ENCODE results near the gene ST3GAL3. TPM values are rescaled to one million over a fixed set of nuclear protein-coding genes. Genes with fewer than 3 reads are reported as not detected.

ST3GAL3 gene
- total and polyA plus RNA-seq, 7 donors = 22.2 to 53.2 (median 44.5) TPM

DNA sequence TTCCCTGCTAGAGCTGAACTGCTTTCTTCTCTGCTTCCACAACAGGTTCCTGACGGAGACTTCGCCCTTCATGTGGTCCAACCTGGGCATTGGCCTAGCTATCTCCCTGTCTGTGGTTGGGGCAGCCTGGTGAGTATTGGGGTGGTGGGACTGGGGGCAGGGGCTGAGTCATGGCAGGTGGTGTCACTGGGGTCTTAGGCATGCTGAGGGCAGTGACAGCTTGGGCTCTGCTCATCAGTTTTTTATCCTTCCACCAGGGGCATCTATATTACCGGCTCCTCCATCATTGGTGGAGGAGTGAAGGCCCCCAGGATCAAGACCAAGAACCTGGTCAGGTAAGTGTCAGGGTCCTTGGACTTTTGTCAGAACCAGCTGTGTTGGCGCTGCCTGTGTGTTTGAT, 268.7 kb downstream of the ST3GAL3 start:
- H3K27ac ChIP-seq = no peak overlapping the region
- H3K36me3 ChIP-seq (ENCODE audit: insufficient read depth in 1 of 2, low read depth in 1 of 2) = peaks cover 2 to 40% of the 10 kb centered on the region in 2 donors
- H3K27me3 ChIP-seq (ENCODE audit: insufficient read depth in 3 of 3, low read length in 2 of 3) = no peaks in the 10 kb centered on the region
- TF ChIP-seq, protein P1, sequence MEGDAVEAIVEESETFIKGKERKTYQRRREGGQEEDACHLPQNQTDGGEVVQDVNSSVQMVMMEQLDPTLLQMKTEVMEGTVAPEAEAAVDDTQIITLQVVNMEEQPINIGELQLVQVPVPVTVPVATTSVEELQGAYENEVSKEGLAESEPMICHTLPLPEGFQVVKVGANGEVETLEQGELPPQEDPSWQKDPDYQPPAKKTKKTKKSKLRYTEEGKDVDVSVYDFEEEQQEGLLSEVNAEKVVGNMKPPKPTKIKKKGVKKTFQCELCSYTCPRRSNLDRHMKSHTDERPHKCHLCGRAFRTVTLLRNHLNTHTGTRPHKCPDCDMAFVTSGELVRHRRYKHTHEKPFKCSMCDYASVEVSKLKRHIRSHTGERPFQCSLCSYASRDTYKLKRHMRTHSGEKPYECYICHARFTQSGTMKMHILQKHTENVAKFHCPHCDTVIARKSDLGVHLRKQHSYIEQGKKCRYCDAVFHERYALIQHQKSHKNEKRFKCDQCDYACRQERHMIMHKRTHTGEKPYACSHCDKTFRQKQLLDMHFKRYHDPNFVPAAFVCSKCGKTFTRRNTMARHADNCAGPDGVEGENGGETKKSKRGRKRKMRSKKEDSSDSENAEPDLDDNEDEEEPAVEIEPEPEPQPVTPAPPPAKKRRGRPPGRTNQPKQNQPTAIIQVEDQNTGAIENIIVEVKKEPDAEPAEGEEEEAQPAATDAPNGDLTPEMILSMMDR (IDR thresholded peaks at IDR 0.05) = no peak
- DNase-seq (no peak), ATAC-seq (no peak)
- H3K4me3 ChIP-seq = peak overlapping the region; percentile 94
- WGBS, 3 donors = 76 to 89% (median 79%) methylated on average over 4 of the region's 4 CpGs
- H3K9me3 ChIP-seq = no peaks in the 10 kb centered on the region
- peaks cover 46% of the 10 kb centered on the region for H3K4me1 ChIP-seq
- intact Hi-C loops (cut with DNase I) = no loop called here

GRCh38 chr1:43976890-43977289, 269.6 kb downstream of the ST3GAL3 start:
- Histone ChIP-seq H3K4me1 (peaks cover 39% of the 10 kb centered on the region), H3K36me3 (ENCODE audit: insufficient read depth in 1 of 2, low read depth in 1 of 2) (peaks cover 2 to 42% of the 10 kb centered on the region in 2 donors), H3K27ac (no peak overlapping the region), H3K27me3 (ENCODE audit: insufficient read depth in 3 of 3, low read length in 2 of 3) (no peaks in the 10 kb centered on the region), H3K4me3 (peak overlapping the region; percentile 27), H3K9me3 (no peaks in the 10 kb centered on the region)
- intact Hi-C loops (cut with DNase I) = no loop called here
- DNase-seq = no peak
- TF ChIP-seq, protein P1 (IDR thresholded peaks at IDR 0.05) = no peak
- ATAC-seq = no peak
- 88 to 93% (median 92%) methylated on average over 8 of the region's 8 CpGs for WGBS, 3 donors

DNA sequence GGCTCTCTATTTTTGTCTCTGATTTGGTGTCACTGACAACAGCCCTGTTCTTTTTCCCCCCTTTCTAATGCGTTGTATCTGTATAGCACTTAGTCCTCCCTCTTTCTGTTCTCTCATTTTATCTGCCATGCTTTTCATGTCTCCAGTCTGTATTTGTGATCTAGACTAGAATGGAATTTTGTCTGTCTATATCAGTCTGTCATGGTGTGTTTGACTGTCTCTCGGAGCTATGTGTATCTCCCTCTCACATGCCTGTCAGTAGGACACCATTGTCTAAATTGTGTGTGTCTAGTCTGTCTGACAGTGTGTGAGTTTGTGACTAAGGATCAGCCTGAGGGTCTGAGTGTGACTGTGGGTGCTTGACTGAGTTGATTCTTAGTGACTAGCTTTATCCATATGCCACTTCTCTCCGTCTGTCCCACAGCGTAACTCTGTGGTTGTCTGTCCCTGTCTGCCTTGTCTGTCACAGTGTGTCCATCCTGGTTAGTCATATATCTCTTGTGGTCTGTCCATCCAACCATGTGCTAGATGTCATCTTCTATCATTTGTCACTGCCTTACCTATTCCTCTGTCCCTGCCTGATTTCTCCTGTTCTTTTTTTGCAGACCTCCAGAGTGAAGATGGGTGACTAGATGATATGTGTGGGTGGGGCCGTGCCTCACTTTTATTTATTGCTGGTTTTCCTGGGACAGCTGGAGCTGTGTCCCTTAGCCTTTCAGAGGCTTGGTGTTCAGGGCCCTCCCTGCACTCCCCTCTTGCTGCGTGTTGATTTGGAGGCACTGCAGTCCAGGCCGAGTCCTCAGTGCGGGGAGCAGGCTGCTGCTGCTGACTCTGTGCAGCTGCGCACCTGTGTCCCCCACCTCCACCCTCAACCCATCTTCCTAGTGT, 270.3 kb downstream of the ST3GAL3 start:
- intact Hi-C loops (cut with DNase I) = no loop called here
- WGBS, 3 donors = 79 to 90% (median 89%) methylated on average over 9 of the region's 9 CpGs
- no peaks in the 10 kb centered on the region for H3K9me3 ChIP-seq
- peaks cover 37% of the 10 kb centered on the region for H3K4me1 ChIP-seq
- no peaks in the 10 kb centered on the region for H3K27me3 ChIP-seq (ENCODE audit: insufficient read depth in 3 of 3, low read length in 2 of 3)
- ATAC-seq = no peak
- peaks cover 2 to 35% of the 10 kb centered on the region in 2 donors for H3K36me3 ChIP-seq (ENCODE audit: insufficient read depth in 1 of 2, low read depth in 1 of 2)
- DNase-seq = no peak
- TF ChIP-seq, protein P1 (IDR thresholded peaks at IDR 0.05) = no peak
- peak overlapping the region; percentile 27 for H3K4me3 ChIP-seq
- H3K27ac ChIP-seq = no peak overlapping the region

GRCh38 chr1:43978264-43978550, 270.9 kb downstream of the ST3GAL3 start:
- intact Hi-C loops (cut with DNase I) = no loop called here
- H3K4me1 ChIP-seq = peaks cover 37% of the 10 kb centered on the region
- DNase-seq (no peak), ATAC-seq (no peak)
- H3K9me3 ChIP-seq = no peaks in the 10 kb centered on the region
- H3K36me3 ChIP-seq (ENCODE audit: insufficient read depth in 1 of 2, low read depth in 1 of 2) = peaks cover 0 to 34% of the 10 kb centered on the region in 2 donors
- H3K27ac ChIP-seq = no peak overlapping the region
- 66 to 83% (median 70%) methylated on average over 5 of the region's 5 CpGs for WGBS, 3 donors
- peak overlapping the region; percentile 68 for H3K4me3 ChIP-seq
- TF ChIP-seq, protein P1 (IDR thresholded peaks at IDR 0.05) = no peak
- no peaks in the 10 kb centered on the region for H3K27me3 ChIP-seq (ENCODE audit: insufficient read depth in 3 of 3, low read length in 2 of 3)

All from psoas muscle (tissue), 8 donors.